DMS153 (cell line): ENCODE data around the gene ATP5F1D.
A peak's percentile ranks its signal among the peaks of the same experiment; 100 is the strongest.

Experiments
- DNase-seq: peaks from one replicate; lab custom pipeline; 2025; lab: John Stamatoyannopoulos, UW

The ATP5F1D gene

GRCh38 chr19:1248139-1248785, 6.7 kb downstream of the ATP5F1D start, which contains the start of gene MIDN:
Gene MIDN (plus strand): TSS chr19:1248583. CDS start chr19:1250297, 1,714 bp downstream.
- DNase-seq = peak; percentile 38

- no peak for DNase-seq
These were observed 7.3 kb downstream of the ATP5F1D start for GRCh38 chr19:1248786-1249297.

GRCh38 chr19:1249298-1249989, 7.9 kb downstream of the ATP5F1D start:
- peak; percentile 64 for DNase-seq

DNA sequence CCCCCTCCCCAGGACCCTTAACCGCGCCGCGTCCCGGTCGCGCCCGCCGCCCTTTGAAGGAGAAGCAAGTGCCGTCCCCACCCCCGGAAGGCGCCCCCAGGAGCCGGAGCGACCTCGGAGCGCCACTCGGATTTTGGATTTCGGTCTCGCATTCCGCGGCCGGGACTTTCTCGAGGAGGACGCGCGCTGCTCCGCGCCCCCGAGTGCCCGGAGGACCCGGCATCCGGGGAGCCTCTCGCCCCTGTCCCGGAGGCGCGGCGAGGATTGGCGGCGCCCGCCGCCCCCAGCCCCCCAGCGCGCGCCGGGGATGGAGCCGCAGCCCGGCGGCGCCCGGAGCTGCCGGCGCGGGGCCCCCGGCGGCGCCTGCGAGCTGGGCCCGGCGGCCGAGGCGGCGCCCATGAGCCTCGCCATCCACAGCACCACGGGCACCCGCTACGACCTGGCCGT, 8.5 kb downstream of the ATP5F1D start:
- no peak for DNase-seq

DNA sequence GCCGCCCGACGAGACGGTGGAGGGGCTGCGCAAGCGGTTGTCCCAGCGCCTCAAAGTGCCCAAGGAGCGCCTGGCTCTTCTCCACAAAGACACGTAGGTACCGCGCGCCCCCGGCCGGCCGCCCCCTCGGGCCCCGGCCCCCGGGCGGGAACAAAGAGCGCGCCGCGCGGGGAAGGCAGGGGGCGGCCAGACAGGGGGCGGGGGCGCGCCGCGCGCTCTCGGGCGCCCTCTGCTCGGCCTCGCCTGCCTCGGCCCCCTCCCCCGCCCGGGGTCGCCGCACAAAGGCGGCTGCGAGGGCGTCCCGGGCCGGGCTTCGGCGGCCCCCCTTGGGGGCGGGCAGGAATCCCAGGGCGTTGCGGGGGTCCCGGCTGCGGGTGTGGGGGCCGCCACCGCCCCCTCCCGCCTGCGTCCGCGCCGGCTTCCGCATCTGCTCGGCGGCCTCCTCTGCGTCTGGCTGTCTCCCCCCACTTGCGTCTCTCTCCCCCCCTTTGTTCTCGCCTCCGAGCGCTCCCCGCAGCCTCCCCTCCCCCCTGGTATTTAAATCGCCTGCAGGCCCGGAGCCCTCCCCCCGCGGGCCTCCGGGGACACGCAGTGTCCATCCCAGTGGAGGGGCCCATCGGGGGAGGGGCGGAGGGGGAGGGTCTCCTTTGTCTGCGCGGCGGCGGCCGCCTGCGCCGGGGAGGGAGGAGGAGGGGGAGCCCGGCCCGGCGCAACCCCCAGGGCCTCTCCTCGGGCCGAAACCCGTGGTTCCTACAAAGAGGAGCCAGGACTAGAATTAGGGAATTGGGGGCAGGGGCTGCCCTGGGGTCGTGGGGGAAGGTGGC, 9.1 kb downstream of the ATP5F1D start:
- no peak for DNase-seq

- DNase-seq = no peak
These were observed 10.0 kb downstream of the ATP5F1D start for GRCh38 chr19:1251330-1252220.

DNA sequence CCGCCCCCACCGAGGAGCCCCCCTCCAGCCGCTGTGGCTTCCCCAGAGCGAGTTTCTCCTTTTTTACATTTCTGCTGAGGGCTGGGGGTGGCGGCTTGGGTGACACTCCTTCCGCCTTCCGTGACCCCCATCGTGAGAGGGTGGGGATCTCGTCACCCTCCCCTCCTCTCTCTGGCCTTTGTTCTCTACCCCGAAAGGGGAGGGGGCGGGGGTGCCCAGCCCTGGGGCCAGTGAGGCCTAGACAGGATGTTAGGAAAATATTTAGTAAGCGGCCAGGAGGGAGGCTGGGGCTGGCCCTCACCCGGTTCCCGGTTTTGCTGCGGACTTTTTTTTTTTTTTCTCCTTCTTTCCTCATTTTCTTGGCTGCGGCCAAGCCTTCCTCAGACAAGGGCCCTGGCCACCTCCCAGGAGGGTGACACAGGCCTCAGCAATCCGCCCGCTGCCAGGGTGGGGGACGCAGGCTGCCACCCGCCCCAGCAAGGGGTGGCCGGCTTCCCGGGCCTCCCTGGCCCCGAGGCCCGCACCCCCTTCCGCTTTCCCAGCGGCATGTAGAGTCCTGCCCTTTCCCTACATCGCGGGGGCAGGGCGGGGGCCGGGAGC, 10.8 kb downstream of the ATP5F1D start:
- no peak for DNase-seq

- peak; percentile 67 for DNase-seq
These were observed 11.4 kb downstream of the ATP5F1D start for GRCh38 chr19:1252821-1253513.

- DNase-seq = no peak
These were observed 12.0 kb downstream of the ATP5F1D start for GRCh38 chr19:1253514-1254080.

- no peak for DNase-seq
These were observed 12.6 kb downstream of the ATP5F1D start for GRCh38 chr19:1254081-1254527.

DNA sequence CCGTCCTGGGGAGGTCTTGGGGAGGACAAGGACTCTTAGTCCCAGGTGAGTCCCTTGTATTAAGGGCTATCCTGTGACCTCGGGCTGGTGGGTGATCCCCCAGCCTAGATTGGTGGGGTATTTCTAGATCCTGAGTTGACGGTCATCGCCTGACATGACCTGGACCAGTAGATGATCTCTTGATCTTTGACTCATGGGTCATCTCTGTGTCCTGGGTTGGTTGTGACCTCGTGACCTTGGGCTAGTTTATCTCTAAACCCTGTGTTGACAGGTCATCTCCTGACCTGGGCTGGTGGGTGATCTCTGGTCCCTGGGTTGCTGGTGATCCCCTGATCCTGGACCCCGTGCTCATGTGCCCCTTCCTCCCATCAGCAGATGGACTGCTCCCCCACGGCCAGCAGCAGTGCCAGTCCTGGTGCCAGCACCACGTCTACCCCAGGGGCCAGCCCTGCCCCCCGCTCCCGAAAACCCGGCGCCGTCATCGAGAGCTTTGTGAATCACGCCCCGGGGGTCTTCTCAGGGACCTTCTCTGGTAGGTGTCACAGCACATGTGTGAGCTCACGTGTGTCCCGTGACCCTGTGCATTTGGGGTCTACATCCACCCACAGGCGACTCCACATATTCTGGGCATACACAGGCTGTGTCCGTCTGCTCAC, 13.1 kb downstream of the ATP5F1D start:
- no peak for DNase-seq

GRCh38 chr19:1255186-1256161, 13.9 kb downstream of the ATP5F1D start:
- DNase-seq = no peak

DNA sequence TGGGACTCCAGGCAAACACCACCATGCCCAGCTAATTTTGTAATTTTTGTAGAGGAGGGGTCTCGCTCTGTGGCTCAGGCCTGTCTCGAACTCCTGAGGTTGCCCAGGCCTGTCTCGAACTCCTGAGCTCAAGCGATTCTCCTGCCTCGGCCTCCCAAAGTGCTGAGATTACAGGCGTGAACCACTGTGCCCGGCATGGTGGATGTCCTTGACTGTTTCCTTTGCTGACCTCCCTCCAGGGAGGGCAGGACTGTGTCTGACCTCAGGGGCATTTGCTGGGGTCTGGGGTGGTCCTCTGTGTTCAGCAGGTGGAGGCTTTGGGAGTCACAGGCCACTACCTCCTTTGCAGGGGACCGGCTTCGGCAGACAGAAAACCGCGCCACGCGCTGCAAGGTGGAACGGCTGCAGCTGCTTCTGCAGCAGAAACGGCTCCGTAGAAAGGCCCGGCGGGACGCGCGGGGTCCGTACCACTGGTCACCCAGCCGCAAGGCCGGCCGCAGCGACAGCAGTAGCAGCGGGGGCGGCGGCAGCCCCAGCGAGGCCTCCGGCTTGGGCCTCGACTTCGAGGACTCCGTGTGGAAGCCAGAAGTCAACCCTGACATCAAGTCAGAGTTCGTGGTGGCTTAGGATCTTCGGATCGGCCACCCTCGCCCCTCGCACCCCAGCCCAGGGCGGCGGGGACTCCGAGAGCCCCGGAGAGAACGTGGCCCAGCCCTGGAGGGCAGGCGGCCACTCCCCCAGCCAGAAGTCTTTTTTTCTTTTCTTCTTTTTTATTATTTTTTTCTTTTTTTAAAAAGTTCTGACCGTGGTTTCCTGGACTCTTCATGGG, 15.3 kb downstream of the ATP5F1D start:
- no peak for DNase-seq

DNA sequence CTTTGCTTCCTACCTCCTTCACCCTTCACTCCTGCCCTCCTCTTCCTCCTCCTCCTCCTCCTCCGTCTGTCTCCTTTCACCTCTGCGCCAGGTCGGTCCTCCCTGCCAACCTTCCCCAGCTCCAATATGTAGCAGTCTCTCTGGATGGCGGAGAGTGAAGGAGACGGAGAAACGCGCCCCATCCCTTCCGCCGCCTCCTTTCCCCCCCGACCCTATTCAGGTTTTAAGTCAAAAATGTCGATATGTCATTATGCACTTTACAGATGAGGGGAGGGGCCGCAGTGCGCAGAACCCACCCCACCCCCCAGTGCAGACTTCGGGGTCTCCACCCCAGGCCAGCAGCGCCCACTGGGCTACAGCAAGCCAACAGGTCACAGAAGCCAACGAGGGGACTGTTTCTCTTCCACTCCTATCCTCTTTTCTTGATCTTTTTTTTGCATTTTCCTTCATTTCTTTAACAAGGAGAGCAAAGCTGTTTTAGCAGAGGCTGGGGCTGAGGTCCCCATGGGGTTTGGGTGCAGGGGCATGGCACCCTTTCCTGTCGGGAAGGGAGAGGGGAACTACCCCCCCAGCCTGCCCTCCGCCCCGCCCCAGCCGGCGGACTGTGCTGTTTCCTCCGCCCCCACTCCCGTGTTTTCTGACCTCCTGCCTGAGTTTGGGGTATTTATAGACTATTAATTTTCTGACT, 16.1 kb downstream of the ATP5F1D start:
- DNase-seq = no peak

- no peak for DNase-seq
These were observed 16.6 kb downstream of the ATP5F1D start for GRCh38 chr19:1258163-1258492.

DNA sequence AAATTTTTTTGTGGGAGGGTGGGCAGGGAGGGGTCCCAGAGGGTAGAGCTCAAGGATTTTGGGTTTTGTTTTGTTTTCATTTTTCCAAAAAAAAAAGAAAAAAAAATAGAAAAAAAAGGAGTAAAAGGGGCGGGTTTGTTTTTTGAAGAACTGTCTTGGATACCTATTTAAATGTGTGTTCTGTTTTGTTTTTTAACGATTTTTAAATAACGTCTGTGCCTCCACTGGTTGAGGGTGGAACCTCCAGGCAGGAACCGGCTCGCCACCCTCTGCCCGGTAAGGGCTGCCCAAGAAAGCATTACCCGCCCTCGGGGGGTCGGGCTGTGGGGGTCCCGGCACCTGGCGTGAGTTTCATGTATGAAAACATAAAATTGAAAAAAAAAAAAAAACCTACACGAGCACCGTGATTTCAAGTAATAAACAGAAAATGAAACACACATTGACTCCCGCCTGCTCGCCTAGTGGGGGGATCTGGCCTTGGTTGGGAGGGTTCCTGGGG, 17.2 kb downstream of the ATP5F1D start:
- DNase-seq = no peak
